B cell (primary cell): Measurements from ENCODE around the gene GIPC3. TPM values are rescaled to one million over a fixed set of nuclear protein-coding genes. Genes with fewer than 3 reads are reported as not detected.

Experiments used
- ATAC-seq: fragments of 200-7000 bp; cut with Tn5 transposase; one replicate; pipeline ENCODE4 v1.10.0; 2021; ENCODE audit warnings: low read depth, mild to moderate bottlenecking, moderate number of reproducible peaks, moderate library complexity
- CTCF ChIA-PET: fragments of 350-600 bp; sonication (Branson Sonifier 250); formaldehyde crosslinking; loops from one replicate; lab custom pipeline; 2021; ENCODE audit warnings: antibody characterized with exemption, inconsistent platforms; lab: Charles Lee
- POLR2A ChIA-PET: fragments of 350-600 bp; sonication (Branson Sonifier 250); formaldehyde crosslinking; loops from one replicate; lab custom pipeline; 2021; ENCODE audit warnings: antibody characterized with exemption; lab: Charles Lee
- DNase-seq: peaks from one replicate; pipeline ENCODE4 v3.0.0; 2013
- H2AFZ ChIP-seq: 2 replicates; pipeline ENCODE4 v1.6.1; 2012; ENCODE audit warnings: mild to moderate bottlenecking, low read depth, low read length; ENCODE audit not compliant: insufficient read depth, poor library complexity, severe bottlenecking
- H3K27ac ChIP-seq, 2 donors: 1 replicate in 1 of 2; 2 replicates in 1 of 2; pipeline ENCODE4 v1.5.1; 2012 to 2013; ENCODE audit warnings: low read length in 2 of 2, mild to moderate bottlenecking in 2 of 2, moderate library complexity in 1 of 2
- H3K27me3 ChIP-seq, 4 experiments: fragments of 200-600 bp in 1 of 4; sonication (generic) in 1 of 4; replicated peaks in 1 of 4; 1 replicate in 2 of 4; 2 replicates in 2 of 4; pipeline versions ENCODE4 v1.6.1 to v1.7.0; 2013 to 2016; ENCODE audit warnings: low read length in 3 of 4, mild to moderate bottlenecking in 2 of 4, mixed read lengths in 1 of 4, moderate library complexity in 1 of 4; ENCODE audit not compliant: insufficient read depth in 4 of 4, control insufficient read depth in 3 of 4; ENCODE audit errors: control extremely low read depth in 1 of 4
- H3K36me3 ChIP-seq, 2 experiments: replicated peaks in 1 of 2; 1 replicate in 1 of 2; 2 replicates in 1 of 2; pipeline versions ENCODE4 v1.6.1 to v1.7.1; 2013; ENCODE audit warnings: low read length in 1 of 2; ENCODE audit not compliant: insufficient read depth in 2 of 2, control insufficient read depth in 1 of 2; ENCODE audit errors: control extremely low read depth in 1 of 2, extremely low read depth in 1 of 2
- H3K4me1 ChIP-seq, 2 donors: fragments of 200-600 bp in 1 of 2; sonication (generic) in 1 of 2; 1 replicate in 1 of 2; 2 replicates in 1 of 2; pipeline versions ENCODE4 v1.5.1 to v1.6.1; 2013 to 2017; ENCODE audit warnings: low read length in 2 of 2; ENCODE audit not compliant: control insufficient read depth in 2 of 2, insufficient read depth in 2 of 2
- H3K4me2 ChIP-seq: replicated peaks from 2 replicates; pipeline ENCODE3; 2012; ENCODE audit warnings: mild to moderate bottlenecking, low read depth, low read length; ENCODE audit not compliant: poor library complexity, severe bottlenecking
- H3K4me3 ChIP-seq, 5 experiments: fragments of 200-600 bp in 1 of 5; sonication (generic) in 1 of 5; 1 replicate in 3 of 5; 2 replicates in 2 of 5; pipeline versions ENCODE4 v1.5.1 to v1.7.0; 2011 to 2016; ENCODE audit warnings: low read length in 4 of 5, mild to moderate bottlenecking in 4 of 5, low read depth in 2 of 5, control low read depth in 1 of 5, moderate library complexity in 1 of 5; ENCODE audit not compliant: insufficient read depth in 1 of 5; ENCODE audit errors: control extremely low read depth in 1 of 5, extremely low read depth in 1 of 5
- H3K79me2 ChIP-seq: fragments of 200-600 bp; sonication (generic); one replicate; pipeline ENCODE4 v1.6.0; 2016; ENCODE audit warnings: low read length; ENCODE audit not compliant: control insufficient read depth, insufficient read depth
- H3K9ac ChIP-seq: fragments of 200-600 bp; sonication (generic); 2 replicates; pipeline ENCODE4 v1.6.1; 2017; ENCODE audit warnings: mild to moderate bottlenecking, low read length, moderate library complexity
- H3K9me3 ChIP-seq, 3 donors: one replicate each; pipeline versions ENCODE4 v1.6.1 to v1.7.1; 2013; ENCODE audit warnings: low read length in 2 of 3; ENCODE audit not compliant: control insufficient read depth in 2 of 3, insufficient read depth in 1 of 3; ENCODE audit errors: control extremely low read depth in 1 of 3
- H4K20me1 ChIP-seq: 2 replicates; pipeline ENCODE4 v1.6.0; 2012; ENCODE audit warnings: mild to moderate bottlenecking, low read length; ENCODE audit not compliant: insufficient read depth, control insufficient read depth, poor library complexity, severe bottlenecking
- H3K27ac Mint-ChIP-seq: one replicate; pipeline ENCODE4 v1.8.0; 2021; ENCODE audit warnings: mixed read lengths
- H3K27me3 Mint-ChIP-seq: one replicate; pipeline ENCODE4 v1.8.0; 2021; ENCODE audit warnings: mixed read lengths
- H3K4me1 Mint-ChIP-seq: one replicate; pipeline ENCODE4 v1.8.0; 2021; ENCODE audit warnings: mixed read lengths
- H3K4me3 Mint-ChIP-seq: one replicate; pipeline ENCODE4 v1.8.0; 2021; ENCODE audit warnings: mixed read lengths
- H3K9me3 Mint-ChIP-seq: one replicate; pipeline ENCODE4 v1.8.0; 2022; ENCODE audit warnings: mixed read lengths; ENCODE audit not compliant: insufficient read depth
- EZH2 ChIP-seq: IDR thresholded peaks from 2 replicates; pipeline ENCODE4 v1.6.1; 2012; ENCODE audit warnings: borderline replicate concordance, low read depth, mild to moderate bottlenecking, moderate library complexity, low read length; ENCODE audit not compliant: insufficient read depth, poor library complexity, severe bottlenecking
- WGBS: methylation state at CpG from one replicate; pipeline ENCODE4 v1.1.5; 2013; ENCODE audit warnings: missing lambda C conversion rate; ENCODE audit not compliant: insufficient coverage; 5-methylcytosine and 5-hydroxymethylcytosine counted together
- intact Hi-C: fragments of 100-400 bp; cut with micrococcal nuclease; formaldehyde crosslinking; loops from one replicate; pipeline ENCODE4 v1.10.0; 2022
- polyA plus RNA-seq: library from polyadenylated mRNA; depleted of rRNA; stranded (reverse); fragments of >200 nt; gene quantifications from 2 replicates; pipeline ENCODE4 v1.2.3, GENCODE V29; 2012
- total RNA-seq, 2 donors: library from RNA; stranded (reverse); fragments of 120-200 nt in 1 of 2; gene quantifications; 1 replicate in 1 of 2; 2 replicates in 1 of 2; pipeline versions ENCODE4 v1.2.3 to v1.2.4, GENCODE V29; 2013 to 2022
- TF ChIP-seq, protein P1 (sequence below): fragments of 200-600 bp; IDR thresholded peaks from one replicate; pipeline ENCODE4 v1.8.0; 2022; ENCODE audit warnings: antibody characterized with exemption, mild to moderate bottlenecking

The GIPC3 gene
- total and polyA plus RNA-seq, 2 donors (not counting 1 experiment from before 2014, with no cell fraction given), result 0.47 to 0.48 TPM

DNA sequence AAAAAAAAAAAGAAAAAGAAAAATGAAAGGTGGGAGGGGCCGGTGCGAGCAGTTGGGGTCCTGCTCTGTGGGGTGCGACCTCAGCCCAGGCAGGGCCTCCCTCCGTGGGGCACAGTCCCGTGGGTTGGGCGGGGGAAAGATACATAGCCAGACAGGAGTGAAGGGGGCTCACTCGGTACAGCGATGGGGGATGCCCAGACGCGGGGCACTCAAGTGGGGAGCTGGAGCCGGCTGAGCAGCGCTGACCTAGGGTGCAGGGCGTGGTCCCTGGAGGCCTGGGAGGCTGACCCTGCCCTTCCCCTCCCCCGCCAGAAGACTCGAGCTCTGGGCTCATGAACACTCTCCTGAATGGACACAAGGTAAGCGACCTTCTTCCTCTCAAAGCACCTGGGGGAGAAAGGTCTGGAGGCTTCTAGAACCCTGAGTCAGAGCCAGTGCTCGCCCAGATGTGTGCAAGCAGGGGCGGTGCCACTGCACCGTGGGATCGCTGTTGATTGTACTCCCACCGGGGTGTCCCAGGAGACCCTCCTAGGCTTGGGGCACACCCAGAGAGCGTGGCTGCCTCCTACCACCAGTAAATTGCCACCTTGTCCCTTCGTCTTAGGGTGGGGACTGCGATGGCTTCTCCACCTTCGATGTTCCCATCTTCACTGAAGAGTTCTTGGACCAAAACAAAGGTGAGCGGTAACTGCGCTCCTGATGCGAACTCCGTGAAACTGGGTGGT, 9.2 kb upstream of the GIPC3 start:
- POLR2A ChIA-PET, result no interaction called here
- TF ChIP-seq EZH2, result no peak
- TF ChIP-seq, protein P1, sequence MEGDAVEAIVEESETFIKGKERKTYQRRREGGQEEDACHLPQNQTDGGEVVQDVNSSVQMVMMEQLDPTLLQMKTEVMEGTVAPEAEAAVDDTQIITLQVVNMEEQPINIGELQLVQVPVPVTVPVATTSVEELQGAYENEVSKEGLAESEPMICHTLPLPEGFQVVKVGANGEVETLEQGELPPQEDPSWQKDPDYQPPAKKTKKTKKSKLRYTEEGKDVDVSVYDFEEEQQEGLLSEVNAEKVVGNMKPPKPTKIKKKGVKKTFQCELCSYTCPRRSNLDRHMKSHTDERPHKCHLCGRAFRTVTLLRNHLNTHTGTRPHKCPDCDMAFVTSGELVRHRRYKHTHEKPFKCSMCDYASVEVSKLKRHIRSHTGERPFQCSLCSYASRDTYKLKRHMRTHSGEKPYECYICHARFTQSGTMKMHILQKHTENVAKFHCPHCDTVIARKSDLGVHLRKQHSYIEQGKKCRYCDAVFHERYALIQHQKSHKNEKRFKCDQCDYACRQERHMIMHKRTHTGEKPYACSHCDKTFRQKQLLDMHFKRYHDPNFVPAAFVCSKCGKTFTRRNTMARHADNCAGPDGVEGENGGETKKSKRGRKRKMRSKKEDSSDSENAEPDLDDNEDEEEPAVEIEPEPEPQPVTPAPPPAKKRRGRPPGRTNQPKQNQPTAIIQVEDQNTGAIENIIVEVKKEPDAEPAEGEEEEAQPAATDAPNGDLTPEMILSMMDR, result no peak
- no peak overlapping the region for H3K27ac ChIP-seq
- peak overlapping the region; percentile 32 for H3K4me3 Mint-ChIP-seq
- intact Hi-C loops, result no loop called here
- CTCF ChIA-PET, result interaction anchor here (1.0 to 1.9 kb wide), 3 partner anchors 17 to 31 kb away, joined by 4 to 7 read pairs (median 4); no protein-coding TSS in a partner anchor
- peaks cover 7% of the 10 kb centered on the region for H4K20me1 ChIP-seq
- peaks cover 16% of the 10 kb centered on the region for H3K4me1 Mint-ChIP-seq
- H2AFZ ChIP-seq, result no peak overlapping the region
- peak overlapping the region in 1 of 5 experiments; percentile 35 for H3K4me3 ChIP-seq
- H3K36me3 ChIP-seq, result no peaks in the 10 kb centered on the region
- peaks cover 12 to 18% of the 10 kb centered on the region in 2 donors for H3K4me1 ChIP-seq
- no peak for ATAC-seq
- WGBS, result 90% methylated on average over 25 of the region's 29 CpGs
- no peaks in the 10 kb centered on the region for H3K27me3 ChIP-seq
- no peaks in the 10 kb centered on the region for H3K9me3 Mint-ChIP-seq
- peaks cover 0 to 15% (median 0%) of the 10 kb centered on the region in 3 donors for H3K9me3 ChIP-seq
- no peak for DNase-seq
- no peak overlapping the region for H3K27ac Mint-ChIP-seq
- H3K79me2 ChIP-seq, result no peaks in the 10 kb centered on the region
- H3K27me3 Mint-ChIP-seq, result no peaks in the 10 kb centered on the region
- peak overlapping the region; percentile 55 for H3K4me2 ChIP-seq
- H3K9ac ChIP-seq, result no peak overlapping the region

DNA sequence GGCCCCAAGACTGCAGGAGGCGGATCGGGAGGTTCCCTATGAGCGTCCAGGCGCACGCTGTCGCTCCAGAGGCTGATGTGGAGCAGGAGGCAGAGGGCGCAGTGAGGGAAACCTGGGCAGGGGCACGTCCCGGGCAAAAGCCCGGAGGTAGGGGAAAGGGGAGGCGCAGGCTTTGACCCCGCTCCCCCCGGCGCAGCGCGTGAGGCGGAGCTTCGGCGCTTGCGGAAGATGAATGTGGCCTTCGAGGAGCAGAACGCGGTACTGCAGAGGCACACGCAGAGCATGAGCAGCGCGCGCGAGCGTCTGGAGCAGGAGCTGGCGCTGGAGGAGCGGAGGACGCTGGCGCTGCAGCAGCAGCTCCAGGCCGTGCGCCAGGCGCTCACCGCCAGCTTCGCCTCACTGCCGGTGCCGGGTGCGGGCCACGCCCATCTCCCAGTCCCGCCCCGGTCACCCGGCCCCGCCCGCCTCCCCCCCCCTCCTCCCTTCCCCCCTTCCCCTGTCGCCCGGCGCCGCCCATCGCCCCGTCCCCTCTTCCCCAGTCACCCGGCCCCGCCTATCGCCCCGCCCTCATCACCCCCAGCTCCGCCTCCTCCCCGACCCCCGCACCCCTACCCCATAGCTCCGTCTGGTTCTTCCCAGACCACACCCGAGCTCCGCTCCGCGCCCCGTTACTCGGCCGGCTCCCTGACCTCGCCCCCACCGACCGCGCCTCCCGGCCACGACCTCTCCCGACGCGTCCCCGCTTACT, 8.4 kb upstream of the GIPC3 start:
- DNase-seq, result no peak
- H3K36me3 ChIP-seq, result no peaks in the 10 kb centered on the region
- no peak for TF ChIP-seq EZH2
- TF ChIP-seq, protein P1, result no peak
- ChIA-PET POLR2A (no interaction called here), CTCF (interaction anchor here (1.3 to 1.9 kb wide), 2 partner anchors 22 to 32 kb away, joined by 4 to 7 read pairs; no protein-coding TSS in a partner anchor)
- no peaks in the 10 kb centered on the region for H3K79me2 ChIP-seq
- peaks cover 12 to 15% of the 10 kb centered on the region in 2 donors for H3K4me1 ChIP-seq
- peak overlapping the region; percentile 55 for H3K4me2 ChIP-seq
- no peak overlapping the region for H3K27ac Mint-ChIP-seq
- no peaks in the 10 kb centered on the region for H3K9me3 Mint-ChIP-seq
- H3K27me3 ChIP-seq, result no peaks in the 10 kb centered on the region
- H3K4me3 ChIP-seq, result peak overlapping the region in 2 of 5 experiments; percentile 17 to 35
- H4K20me1 ChIP-seq, result peaks cover 7% of the 10 kb centered on the region
- no peak overlapping the region for H3K9ac ChIP-seq
- no peaks in the 10 kb centered on the region for H3K27me3 Mint-ChIP-seq
- H3K9me3 ChIP-seq, result peaks cover 0 to 15% (median 0%) of the 10 kb centered on the region in 3 donors
- WGBS, result 82% methylated on average over 42 of the region's 78 CpGs
- peaks cover 12% of the 10 kb centered on the region for H3K4me1 Mint-ChIP-seq
- no peak overlapping the region for H3K27ac ChIP-seq
- peak overlapping the region; percentile 32 for H3K4me3 Mint-ChIP-seq
- no peak overlapping the region for H2AFZ ChIP-seq
- intact Hi-C loops, result no loop called here
- no peak for ATAC-seq
